Measurements from ENCODE around the gene IL25.

GRCh38 chr14:23409966-23410635 is 37.5 kb downstream of the IL25 start:
- TF ChIP-seq CTCF (IDR thresholded peaks at IDR 0.05; ENCODE audit: control extremely low read depth in 1 of 3, insufficient read depth in 1 of 3, low read depth in 1 of 3, low read length in 3 of 3), result no peak
- no peak for TF ChIP-seq USF2 (IDR thresholded peaks at IDR 0.05; ENCODE audit: low read length)

All from H1 (cell line).